Right kidney (tissue), 1 donor: ENCODE results near the gene ABCG1.
"Not testable (repeated sequence)": the region's sequence is repeated elsewhere in the genome, so short reads cannot be mapped to it uniquely, and the experiment has no call there.

Experiments
- DNase-seq: peaks from one replicate; pipeline ENCODE4 v3.0.0-alpha.2; 2016

Gene ABCG1

DNA sequence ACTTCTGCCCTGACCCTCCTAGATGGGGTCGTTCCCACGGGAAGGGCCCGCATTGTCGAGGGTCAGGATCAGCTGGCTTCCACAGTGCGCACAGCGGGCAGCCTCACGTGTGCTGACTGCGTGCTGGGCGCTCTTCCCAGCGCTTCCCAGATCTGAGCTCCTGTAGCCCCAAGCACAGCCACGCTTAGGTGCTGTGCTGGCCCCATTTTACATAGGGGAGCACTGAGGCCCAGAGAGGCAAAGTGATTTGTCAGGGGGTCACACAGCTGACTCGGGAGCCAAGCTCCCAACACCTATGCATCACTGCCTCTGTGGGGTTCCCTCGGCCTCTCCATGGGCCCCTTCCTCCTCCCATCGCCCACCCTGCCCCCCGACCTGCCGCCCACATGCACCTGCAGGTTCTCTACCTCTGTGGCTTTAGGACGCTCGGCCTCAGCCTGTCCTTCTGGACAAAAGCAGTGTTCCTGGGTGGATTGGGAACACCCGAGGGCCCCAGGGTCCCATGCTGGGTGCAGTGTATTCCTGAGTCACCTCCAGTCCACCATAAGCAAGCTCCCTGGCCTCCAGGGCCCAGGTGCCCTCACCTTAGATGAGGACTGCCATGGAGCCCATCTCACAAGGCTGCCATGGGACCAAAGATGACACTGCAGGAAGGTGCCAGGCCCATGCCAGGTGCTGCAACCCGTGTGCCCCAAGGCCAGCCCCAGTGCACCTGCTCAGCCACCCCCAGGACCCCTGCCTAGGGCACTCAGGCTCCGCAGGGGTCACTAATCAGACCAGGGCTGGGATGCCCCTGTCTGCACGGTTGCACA lies 73.0 kb downstream of the ABCG1 start:
- no peak for DNase-seq

DNA sequence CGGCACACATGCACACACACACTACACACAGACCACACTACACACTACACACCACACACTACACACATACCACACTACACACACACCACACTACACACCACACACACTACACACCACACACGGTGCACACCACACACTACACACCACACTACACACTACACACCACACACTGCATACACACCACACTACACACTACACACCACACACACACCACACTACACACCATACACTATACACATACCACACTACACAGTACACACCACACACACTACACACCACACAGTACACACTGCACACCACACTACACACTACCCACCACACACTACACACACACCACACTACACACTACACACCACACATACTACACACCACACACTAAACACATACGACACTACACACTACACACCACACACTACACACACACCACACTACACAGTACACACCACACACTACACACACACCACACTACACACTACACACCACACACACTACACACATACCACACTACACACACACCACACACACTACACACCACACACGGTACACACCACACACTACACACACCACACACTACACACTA lies 73.7 kb downstream of the ABCG1 start:
- DNase-seq: not testable (repeated sequence)

- no peak for DNase-seq
Observed at GRCh38 chr21:42293649-42294272, 74.8 kb downstream of the ABCG1 start.

DNA sequence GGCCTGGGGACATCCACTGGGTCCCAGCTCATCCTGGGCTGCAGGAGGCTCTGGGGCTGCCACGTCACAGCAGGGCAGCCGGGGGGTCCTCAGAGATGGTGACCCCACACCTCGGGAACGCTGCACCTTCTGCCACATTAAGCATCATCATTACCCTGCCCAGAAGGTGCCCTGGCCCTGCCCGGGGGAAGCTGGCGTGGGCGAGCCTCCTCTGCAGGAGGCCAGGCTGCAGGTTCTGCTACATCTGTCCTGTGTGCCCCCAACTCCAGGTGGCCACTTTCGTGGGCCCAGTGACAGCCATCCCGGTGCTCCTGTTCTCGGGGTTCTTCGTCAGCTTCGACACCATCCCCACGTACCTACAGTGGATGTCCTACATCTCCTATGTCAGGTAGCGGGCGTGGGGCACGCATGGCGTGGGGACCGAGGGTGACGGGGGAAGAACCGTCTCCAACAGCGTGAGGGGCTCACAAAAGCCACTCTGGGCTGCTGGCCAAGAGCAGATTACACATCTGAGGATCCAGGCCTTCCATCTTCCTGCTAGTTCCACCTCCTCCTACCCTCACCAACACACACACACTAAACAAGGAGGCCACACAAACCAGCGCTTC lies 75.4 kb downstream of the ABCG1 start:
- no peak for DNase-seq

GRCh38 chr21:42295845-42296244 lies 76.9 kb downstream of the ABCG1 start:
- DNase-seq: no peak

DNA sequence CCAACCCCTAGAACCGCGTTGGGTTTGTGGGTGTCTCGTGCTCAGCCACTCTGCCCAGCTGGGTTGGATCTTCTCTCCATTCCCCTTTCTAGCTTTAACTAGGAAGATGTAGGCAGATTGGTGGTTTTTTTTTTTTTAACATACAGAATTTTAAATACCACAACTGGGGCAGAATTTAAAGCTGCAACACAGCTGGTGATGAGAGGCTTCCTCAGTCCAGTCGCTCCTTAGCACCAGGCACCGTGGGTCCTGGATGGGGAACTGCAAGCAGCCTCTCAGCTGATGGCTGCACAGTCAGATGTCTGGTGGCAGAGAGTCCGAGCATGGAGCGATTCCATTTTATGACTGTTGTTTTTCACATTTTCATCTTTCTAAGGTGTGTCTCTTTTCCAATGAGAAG lies 77.6 kb downstream of the ABCG1 start:
- no peak for DNase-seq

GRCh38 chr21:42297377-42297776 lies 78.4 kb downstream of the ABCG1 start:
- no peak for DNase-seq

DNA sequence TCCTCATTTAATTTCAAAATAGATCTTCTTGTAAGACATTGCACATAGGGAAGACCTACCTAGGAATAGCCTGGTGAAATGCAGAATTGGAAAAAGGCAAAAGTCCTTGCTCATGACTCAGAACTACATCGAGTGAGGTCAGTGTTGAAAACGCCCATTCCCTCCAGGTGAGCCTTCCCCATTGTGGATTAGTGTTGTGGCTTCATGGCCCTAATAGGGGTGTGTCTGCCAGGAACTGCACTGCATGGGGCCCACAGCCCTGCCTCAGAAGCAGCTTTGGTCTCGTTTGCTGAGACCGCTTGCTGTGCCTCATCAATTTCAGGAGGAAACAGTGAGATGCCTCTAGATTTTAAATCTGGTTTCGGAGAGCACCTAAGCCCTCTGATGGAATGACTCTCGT lies 79.3 kb downstream of the ABCG1 start:
- DNase-seq: no peak

- no peak for DNase-seq
Observed at GRCh38 chr21:42298657-42299056, 79.7 kb downstream of the ABCG1 start.

GRCh38 chr21:42299324-42300044 lies 80.5 kb downstream of the ABCG1 start:
- DNase-seq: no peak

DNA sequence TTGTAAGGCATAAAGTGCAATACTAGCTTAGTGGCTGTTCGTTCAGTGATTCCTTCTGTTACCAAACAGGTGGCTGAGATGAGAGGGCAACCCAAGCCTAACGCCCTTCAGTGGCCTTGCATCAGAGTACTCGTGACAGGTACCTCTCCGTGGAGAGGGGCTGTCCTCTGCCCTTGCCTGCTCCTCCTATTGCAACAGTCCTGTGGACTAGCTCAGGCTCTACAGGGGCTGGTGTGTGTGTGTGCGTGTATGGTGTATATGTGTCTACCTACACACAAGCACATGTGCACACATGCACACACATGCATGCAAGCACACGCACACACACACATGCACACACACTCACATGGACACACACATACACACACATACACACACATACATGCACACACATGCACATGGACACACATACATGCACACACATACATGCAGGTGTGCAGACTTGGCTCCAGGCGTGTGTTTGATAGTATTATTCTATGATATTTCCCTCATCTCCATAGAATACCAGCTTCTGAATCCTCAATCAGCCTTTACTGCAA lies 81.2 kb downstream of the ABCG1 start:
- no peak for DNase-seq

DNA sequence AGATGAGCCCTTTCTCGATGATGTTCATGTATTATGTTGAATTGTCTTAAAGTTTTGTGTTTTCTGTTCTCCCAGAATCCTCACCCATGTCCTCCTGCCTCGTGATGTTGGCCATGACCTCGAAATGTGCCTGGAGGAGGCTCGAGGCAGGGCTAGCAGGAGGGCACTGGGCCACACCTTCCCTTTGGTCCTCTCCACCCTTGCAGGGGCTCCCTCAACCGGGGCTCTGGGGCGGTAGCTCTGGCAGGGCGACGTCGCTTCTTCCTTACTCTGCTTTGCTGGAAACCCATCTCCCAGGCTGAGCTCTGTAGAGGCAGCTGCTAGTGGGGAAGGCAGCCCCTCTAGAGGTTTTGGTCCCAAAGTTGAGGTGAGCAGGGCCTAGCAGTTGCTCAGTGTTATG lies 82.0 kb downstream of the ABCG1 start:
- no peak for DNase-seq

GRCh38 chr21:42301371-42302075 lies 82.6 kb downstream of the ABCG1 start:
- DNase-seq: no peak

DNA sequence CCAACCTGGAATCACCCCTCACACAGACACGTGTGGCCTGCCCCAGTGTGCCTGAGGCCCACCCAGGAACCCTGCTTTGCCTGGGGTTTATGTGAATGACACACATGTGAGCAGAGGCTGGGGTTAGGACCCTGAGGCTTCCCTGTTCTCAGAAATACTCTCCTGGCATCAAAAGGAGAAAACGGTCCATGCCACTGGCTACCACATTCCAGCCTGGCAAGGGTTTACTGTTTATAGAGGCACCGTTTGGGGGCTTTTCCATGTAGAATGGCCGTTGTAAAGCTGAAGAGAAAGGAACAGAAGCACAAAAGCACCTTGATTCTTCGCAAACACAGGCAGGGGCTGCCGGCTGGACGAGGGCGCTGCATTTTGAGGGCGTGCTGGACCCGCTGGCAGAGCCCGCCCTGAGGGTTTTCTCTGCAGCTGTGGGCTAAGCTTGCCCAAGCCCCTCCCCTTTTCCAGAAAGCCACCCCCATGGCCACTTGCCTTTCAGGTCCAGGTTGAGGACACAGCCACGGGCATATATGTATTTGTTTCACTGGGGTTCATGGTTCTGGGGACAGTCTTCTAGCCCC lies 83.2 kb downstream of the ABCG1 start:
- DNase-seq: no peak

GRCh38 chr21:42302794-42303193 lies 83.9 kb downstream of the ABCG1 start:
- no peak for DNase-seq

GRCh38 chr21:42303443-42303842 lies 84.5 kb downstream of the ABCG1 start:
- no peak for DNase-seq

DNA sequence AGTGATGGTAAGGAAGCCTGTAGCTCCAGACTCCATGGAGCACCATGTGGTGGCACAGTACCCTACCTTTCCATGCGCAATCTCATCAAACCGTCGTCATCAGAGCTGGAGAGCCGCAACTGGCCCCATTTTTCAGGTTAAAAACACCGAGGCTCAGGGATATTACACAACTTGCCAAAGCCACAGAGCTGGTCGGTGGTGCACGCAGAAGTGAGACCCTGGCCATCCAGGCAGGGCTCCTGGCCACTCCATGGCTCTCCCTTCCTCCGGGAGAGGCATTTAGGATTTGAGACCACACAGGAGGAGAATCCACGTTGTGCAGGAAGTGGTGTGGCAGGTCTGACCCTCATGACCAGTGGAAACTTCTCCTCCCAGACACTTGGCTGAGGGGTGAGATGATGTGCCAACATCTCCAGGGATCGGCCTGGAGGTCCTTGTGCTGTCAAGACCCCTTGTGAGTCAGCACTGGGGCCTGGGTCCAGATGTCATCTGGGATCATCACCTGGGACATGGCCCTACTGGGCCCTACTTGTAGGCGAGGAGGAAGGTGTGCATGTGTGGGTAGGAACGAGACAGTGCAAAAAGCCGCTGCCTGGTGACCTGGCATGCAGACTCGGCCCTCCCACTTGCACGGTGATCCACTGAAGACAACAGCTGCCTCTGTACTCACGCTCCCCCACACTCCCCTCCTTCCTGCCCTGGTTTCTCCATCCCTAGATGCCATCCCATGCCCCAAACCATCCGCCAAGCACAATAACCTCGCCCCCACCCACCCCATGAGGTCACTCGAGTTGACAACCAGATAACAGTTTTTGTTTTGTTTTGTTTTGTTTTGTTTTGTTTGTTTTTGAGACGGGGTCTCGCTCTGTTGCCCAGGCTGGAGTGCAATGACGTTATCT lies 85.9 kb downstream of the ABCG1 start:
- no peak for DNase-seq

GRCh38 chr21:42305707-42306147 lies 86.8 kb downstream of the ABCG1 start:
- DNase-seq: no peak

- DNase-seq: no peak
Observed at GRCh38 chr21:42306366-42307035, 87.6 kb downstream of the ABCG1 start.

DNA sequence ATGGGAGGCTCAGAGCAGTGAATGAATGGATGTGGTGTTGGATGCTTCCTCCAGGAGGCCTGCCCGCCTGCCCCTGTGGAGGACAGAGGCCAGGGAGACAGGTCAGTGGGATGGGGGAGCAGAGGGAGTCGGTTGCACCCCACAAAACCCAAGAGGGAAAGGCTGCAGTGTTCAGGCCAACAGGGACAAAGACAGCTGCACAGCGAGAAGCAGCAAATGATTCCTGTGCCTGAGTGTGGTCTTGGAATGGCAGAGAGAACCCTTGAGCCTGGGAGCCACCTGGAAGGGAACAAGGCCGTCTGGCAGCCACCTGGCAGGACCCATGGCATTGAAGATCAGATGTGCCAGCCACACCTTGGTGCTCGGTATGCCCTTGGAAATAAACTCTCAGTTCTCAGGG lies 88.2 kb downstream of the ABCG1 start:
- no peak for DNase-seq
